Measurements from ENCODE around the gene CDIPT. TPM values are rescaled to one million over a fixed set of nuclear protein-coding genes. Genes with fewer than 3 reads are reported as not detected.

Gene CDIPT
- total RNA-seq = 10 to 100 TPM; 57.3 to 59.6 TPM

GRCh38 chr16:29862884-29863668 is at the start of gene CDIPT:
CDIPT (minus strand) TSS chr16:29863226; CDS start chr16:29862857, 369 bp downstream.

GRCh38 chr16:29900102-29900887 is 37.3 kb upstream of the CDIPT start, which contains the start of gene ASPHD1:
ASPHD1 (plus strand) TSS chr16:29900488; CDS start chr16:29900972, 484 bp downstream.

GRCh38 chr16:29899516-29900101 is 36.6 kb upstream of the CDIPT start, which contains the start of gene SEZ6L2:
SEZ6L2 (minus strand) TSS chr16:29899550; CDS start chr16:29899019, 531 bp downstream.

GRCh38 chr16:29820271-29820701 is 42.7 kb downstream of the CDIPT start, which contains the start of gene MVP:
MVP (plus strand) TSS chr16:29820462; CDS start chr16:29830550, 10,088 bp downstream.

GRCh38 chr16:29815793-29816693 is 47.0 kb downstream of the CDIPT start, which contains the start of gene PAGR1:
PAGR1 (plus strand) TSS chr16:29816152; CDS start chr16:29816526, 374 bp downstream.

GRCh38 chr16:29811896-29812665 is 50.9 kb downstream of the CDIPT start, which contains the start of gene PRRT2:
PRRT2 (plus strand) TSS chr16:29812193; CDS start chr16:29813055, 862 bp downstream.

Other genes starting within 250 kb of the CDIPT start
- gene SPN, start 200.0 kb downstream of the CDIPT start, total RNA-seq = 100 to 1,000 TPM; 336 to 352 TPM
- 1 to 10 TPM; 3.8 to 3.9 TPM for gene QPRT, start 184.0 kb downstream of the CDIPT start, total RNA-seq
- gene C16orf54, start 117.2 kb downstream of the CDIPT start, total RNA-seq = 100 to 1,000 TPM; 114 to 115 TPM
- gene ZG16, start 85.0 kb downstream of the CDIPT start, total RNA-seq = not detected
- gene KIF22, start 72.5 kb downstream of the CDIPT start, total RNA-seq = 100 to 1,000 TPM; 164 to 172 TPM
- gene MAZ, start 56.7 kb downstream of the CDIPT start, total RNA-seq = 100 to 1,000 TPM; 378 to 401 TPM
- gene PRRT2, start 51.0 kb downstream of the CDIPT start, total RNA-seq = under 1 TPM; 0.58 to 0.98 TPM
- gene PAGR1, start 47.1 kb downstream of the CDIPT start, total RNA-seq = 10 to 100 TPM; 28.0 to 28.1 TPM
- gene MVP, start 42.8 kb downstream of the CDIPT start, total RNA-seq = 100 to 1,000 TPM; 177 to 178 TPM
- gene SEZ6L2, start 36.3 kb upstream of the CDIPT start, total RNA-seq = not detected
- not detected for gene ASPHD1, start 37.3 kb upstream of the CDIPT start, total RNA-seq
- gene KCTD13, start 63.0 kb upstream of the CDIPT start, total RNA-seq = 10 to 100 TPM; 30.4 to 32.9 TPM
- gene TMEM219, start 98.9 kb upstream of the CDIPT start, total RNA-seq = 10 to 100 TPM; 74.1 to 77.3 TPM
- gene TAOK2, start 110.6 kb upstream of the CDIPT start, total RNA-seq = 10 to 100 TPM; 42.2 to 43.0 TPM
- 10 to 100 TPM; 33.1 to 34.6 TPM for gene HIRIP3, start 132.4 kb upstream of the CDIPT start, total RNA-seq
- gene INO80E, start 133.0 kb upstream of the CDIPT start, total RNA-seq = 100 to 1,000 TPM; 101 to 102 TPM
- gene DOC2A, start 147.8 kb upstream of the CDIPT start, total RNA-seq = not detected
- not detected for gene C16orf92, start 160.0 kb upstream of the CDIPT start, total RNA-seq
- 1 to 10 TPM; 4.7 to 5.8 TPM for gene TLCD3B, start 168.0 kb upstream of the CDIPT start, total RNA-seq
- 1,000 to 10,000 TPM; 1,254 to 1,292 TPM for gene ALDOA, start 202.5 kb upstream of the CDIPT start, total RNA-seq
- 100 to 1,000 TPM; 120 to 124 TPM for gene PPP4C, start 212.8 kb upstream of the CDIPT start, total RNA-seq
- 1 to 10 TPM; 1.8 to 2.1 TPM for gene TBX6, start 228.7 kb upstream of the CDIPT start, total RNA-seq
- 10 to 100 TPM; 96.1 to 96.3 TPM for gene YPEL3, start 233.0 kb upstream of the CDIPT start, total RNA-seq

Measured in activated naive CD4-positive, alpha-beta T cell treated with anti-CD3 and anti-CD28 coated beads, Interleukin-2, amount 10 ng/mL, durations not matched to agents 5 hours and 36 hours (primary cell).